Fibroblast of mammary gland (primary cell): ENCODE measurements around the gene TGIF1.

Experiments
- DNase-seq: peaks from one replicate; pipeline ENCODE4 v3.0.0-alpha.2; 2010; ENCODE audit warnings: low read depth
- H3K4me3 ChIP-seq: 2 replicates; pipeline ENCODE4 v1.5.1; 2011; ENCODE audit warnings: low read depth, mild to moderate bottlenecking, low read length, moderate library complexity; ENCODE audit not compliant: control insufficient read depth
- TF ChIP-seq, protein P1 (sequence below): conservative IDR thresholded peaks from 2 replicates; pipeline ENCODE4 v1.5.1; 2011; ENCODE audit warnings: low read depth, low read length, inconsistent platforms; ENCODE audit not compliant: control insufficient read depth, insufficient read depth

Gene TGIF1

DNA sequence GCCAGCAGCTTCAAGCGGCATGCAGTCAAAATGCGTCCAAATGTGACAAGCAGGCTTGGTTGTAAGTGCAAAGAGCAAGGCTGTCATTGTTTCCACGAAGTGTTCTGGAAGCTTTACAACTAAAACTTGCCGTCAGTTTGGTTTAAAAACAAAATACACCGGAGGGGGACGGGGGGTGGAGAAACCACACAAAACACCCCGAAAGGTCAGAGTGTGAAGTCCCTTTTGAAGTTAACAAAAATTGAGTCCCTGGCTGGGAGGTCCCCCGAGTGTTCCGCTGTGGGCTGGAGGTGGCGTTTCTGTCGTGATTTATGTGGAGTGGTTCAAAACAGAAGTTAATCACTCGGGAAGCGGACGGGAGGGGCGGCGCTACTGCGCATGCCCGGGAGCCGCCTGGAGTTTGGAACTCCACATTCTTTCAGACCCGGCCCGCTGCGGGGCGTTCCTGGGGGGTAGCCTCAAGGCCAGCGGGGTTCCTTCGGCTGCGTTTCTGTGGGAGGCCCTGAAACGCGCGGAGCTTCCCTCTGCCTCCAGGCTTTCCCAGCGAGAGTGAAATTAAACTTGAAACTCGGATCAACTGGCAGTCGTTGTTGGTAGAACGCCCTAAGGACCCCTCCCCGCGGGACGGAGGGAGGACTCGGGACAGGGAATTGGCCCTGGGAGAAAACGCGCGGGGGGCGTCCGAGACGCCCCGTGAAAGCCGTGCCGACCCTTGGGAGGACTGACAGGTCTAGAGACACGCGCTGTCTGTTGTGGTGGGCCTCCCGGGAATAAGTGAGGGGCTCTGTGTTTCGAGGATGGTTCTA lies 1.4 kb downstream of the TGIF1 start:
- TF ChIP-seq, protein P1, sequence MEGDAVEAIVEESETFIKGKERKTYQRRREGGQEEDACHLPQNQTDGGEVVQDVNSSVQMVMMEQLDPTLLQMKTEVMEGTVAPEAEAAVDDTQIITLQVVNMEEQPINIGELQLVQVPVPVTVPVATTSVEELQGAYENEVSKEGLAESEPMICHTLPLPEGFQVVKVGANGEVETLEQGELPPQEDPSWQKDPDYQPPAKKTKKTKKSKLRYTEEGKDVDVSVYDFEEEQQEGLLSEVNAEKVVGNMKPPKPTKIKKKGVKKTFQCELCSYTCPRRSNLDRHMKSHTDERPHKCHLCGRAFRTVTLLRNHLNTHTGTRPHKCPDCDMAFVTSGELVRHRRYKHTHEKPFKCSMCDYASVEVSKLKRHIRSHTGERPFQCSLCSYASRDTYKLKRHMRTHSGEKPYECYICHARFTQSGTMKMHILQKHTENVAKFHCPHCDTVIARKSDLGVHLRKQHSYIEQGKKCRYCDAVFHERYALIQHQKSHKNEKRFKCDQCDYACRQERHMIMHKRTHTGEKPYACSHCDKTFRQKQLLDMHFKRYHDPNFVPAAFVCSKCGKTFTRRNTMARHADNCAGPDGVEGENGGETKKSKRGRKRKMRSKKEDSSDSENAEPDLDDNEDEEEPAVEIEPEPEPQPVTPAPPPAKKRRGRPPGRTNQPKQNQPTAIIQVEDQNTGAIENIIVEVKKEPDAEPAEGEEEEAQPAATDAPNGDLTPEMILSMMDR = no peak
- peak; percentile 91 for DNase-seq
- peak overlapping the region; percentile 96 for H3K4me3 ChIP-seq

DNA sequence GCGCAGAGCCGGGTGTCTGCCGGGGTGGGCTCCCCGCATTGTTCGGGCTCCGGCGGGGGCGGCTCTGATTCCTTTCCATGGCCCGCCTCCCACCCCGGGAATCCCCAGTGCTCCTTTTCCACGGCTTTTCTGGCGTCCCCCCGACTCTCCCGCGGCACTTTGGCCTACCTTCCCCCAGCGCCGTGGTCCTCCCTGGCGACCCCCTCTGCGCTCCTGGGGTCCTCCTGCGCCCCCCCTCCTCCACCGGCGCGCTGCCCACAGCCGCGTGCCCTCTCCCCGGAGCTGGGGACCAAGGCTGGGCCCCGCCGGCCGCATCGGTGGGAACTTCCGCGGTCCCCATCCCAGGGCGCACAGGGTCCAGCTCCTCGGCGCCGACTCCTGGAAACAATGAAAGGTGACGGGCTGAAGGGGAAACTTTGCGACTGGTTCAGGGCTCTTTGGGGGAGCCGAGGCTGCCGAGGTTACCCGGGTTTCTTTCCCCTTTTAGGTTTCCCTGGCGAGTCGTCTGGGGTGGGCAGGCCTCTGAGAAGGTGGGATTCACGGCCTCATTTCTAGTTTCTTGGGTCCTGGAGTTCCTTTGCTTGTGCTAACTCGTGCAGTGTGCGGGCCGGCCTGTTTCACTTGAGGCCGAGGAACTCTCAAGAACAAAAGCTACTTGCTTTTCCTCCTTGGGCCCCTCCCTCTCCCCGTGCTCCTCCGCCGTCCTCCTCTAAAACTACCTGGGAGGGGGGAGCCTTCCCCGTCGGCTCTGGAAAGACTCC lies 2.2 kb downstream of the TGIF1 start:
- peak overlapping the region; percentile 96 for H3K4me3 ChIP-seq
- TF ChIP-seq, protein P1 = no peak
- peak; percentile 64 for DNase-seq

DNA sequence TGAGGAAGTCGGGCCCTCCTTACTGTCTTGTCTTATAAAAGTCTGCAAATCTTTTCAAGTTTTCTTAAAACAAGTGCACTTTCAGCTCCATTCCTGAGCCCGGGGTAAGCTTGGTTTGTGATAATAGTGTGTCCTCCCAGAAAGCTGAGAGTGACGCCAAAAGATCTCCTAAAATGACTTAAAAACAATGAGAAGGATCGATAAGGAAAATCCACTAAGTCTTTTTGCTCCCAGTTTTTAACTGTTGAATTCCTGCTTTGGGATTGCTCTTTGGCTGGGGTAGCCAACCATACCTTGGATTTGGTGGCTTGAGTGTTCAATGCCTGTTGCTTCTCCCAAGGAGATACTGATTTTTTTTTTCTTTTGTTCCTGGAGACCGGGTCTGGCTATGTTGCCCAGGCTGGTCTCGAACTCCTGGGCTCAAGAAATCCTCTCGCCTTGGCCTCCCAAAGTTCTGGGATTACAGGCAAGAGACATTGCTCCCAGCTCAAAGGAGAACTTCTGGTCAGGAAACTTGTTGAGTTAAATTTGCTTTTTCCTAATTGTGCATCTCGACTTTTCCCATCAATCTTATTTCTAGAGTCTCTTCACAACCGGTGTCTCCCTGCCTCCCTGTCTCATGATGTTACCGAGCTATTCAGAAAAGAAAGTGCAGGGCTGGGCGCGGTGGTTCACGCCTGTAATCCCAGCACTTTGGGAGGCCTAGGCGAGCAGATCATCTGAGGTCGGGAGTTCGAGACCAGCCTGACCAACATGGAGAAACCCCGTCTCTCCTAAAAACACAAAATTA lies 3.0 kb downstream of the TGIF1 start:
- H3K4me3 ChIP-seq = peak overlapping the region; percentile 96
- TF ChIP-seq, protein P1 = no peak
- DNase-seq = peak; percentile 50

DNA sequence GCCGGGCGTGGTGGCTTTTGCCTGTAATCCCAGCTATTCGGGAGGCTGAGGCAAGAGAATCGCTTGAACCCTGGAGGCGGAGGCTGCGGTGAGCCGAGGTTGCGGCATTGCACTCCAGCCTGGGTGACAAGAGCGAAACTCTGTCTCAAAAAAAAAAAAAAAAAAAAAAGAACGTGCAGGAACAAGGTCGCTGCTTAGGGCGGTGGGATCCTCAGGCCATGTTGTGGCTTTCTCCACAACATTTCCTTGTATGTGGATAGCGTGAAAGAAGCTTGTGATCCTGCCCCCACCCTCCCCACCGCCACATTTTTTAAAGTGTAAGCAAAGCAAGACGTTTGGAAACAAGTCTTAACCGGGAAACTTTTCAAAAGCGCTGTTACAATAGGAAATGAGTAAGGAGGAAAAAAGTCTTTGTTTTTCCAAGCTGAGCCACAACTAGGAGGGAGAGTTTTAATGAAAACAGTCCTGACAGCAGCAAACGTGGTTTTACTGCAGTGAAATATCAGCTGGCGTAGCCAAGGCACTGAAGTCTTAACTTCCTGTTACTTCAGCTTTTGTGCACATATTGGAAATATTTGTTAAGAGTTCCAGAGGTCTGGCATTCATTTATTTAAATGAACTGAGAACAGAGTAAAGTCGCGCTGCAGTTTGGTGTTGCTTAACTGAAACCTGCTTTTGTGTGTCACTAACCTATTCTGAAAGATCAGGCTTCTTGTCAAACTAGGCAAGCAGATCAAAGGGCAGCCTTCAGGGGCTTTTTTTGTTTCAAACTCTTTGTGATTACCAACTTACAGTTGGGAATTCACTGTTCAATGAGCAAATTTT lies 3.8 kb downstream of the TGIF1 start:
- peak; percentile 97 for DNase-seq

DNA sequence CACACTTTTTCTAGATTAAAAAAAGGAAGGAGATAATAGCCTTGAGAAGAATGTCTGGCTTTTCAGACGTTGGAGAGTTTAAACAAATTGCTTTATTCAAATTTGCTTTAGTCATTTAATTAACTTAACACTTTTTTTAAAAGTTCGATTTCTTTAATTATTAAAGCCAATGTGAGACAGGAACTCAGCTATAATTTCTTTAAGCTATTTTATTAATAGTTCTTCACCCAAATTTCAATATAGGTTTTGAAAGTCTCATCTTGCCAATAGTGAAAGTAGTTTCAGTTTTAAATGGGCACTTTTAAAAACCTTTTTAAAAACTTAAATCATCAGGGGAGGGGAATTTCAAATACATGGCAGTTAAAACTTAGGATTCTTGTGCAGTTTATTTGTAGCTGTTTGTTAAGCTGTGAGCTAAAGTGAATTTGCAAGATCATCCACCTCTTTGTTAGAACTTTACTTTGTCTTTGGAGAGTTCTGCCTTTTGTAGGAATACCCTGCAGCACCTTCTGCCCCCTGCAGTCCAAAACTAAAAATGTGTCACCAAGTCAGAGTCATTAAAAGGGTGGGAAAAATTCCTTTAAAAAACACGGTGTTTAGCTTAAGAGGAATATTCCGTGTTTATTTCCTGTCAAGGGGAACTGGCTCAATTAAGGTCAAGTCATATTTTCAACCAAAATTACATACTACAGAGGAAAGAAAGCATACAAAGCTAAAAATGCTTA lies 4.6 kb downstream of the TGIF1 start:
- peak overlapping the region; percentile 32 for H3K4me3 ChIP-seq
- TF ChIP-seq, protein P1 = peak; percentile 72
- DNase-seq = peak; percentile 73

More for the DNA sequence above, 3.8 kb downstream of the TGIF1 start:
- H3K4me3 ChIP-seq = peak overlapping the region; percentile 96
- TF ChIP-seq, protein P1 = no peak
